ENCODE measurements around the gene GRIK5.

Gene GRIK5

GRCh38 chr19:41981724-41982123, 88.3 kb downstream of the GRIK5 start:
- no peak for DNase-seq

- no peak for DNase-seq
These were observed 91.5 kb downstream of the GRIK5 start for GRCh38 chr19:41978470-41978869.

- DNase-seq = no peak
These were observed 92.1 kb downstream of the GRIK5 start for GRCh38 chr19:41977916-41978315.

GRCh38 chr19:41974652-41975051, 95.4 kb downstream of the GRIK5 start:
- no peak for DNase-seq

GRCh38 chr19:41971363-41971762, 98.6 kb downstream of the GRIK5 start:
- no peak for DNase-seq

GRCh38 chr19:41969772-41970458, 100.1 kb downstream of the GRIK5 start:
- no peak for DNase-seq

- no peak for DNase-seq
These were observed 101.0 kb downstream of the GRIK5 start for GRCh38 chr19:41968751-41969595.

GRCh38 chr19:41967054-41967783, 102.8 kb downstream of the GRIK5 start:
- no peak for DNase-seq

GRCh38 chr19:41965106-41965505, 104.9 kb downstream of the GRIK5 start:
- no peak for DNase-seq

GRCh38 chr19:41960973-41961372, 109.0 kb downstream of the GRIK5 start:
- no peak for DNase-seq

GRCh38 chr19:41959056-41960053, 110.7 kb downstream of the GRIK5 start, which contains the start of gene RABAC1:
Gene RABAC1 (minus strand): TSS chr19:41959321. CDS start chr19:41959292, 29 bp downstream.
- peak; percentile 87 for DNase-seq

GRCh38 chr19:41958367-41959055, 111.5 kb downstream of the GRIK5 start:
- peak; percentile 30 for DNase-seq

GRCh38 chr19:41957838-41958366, 112.1 kb downstream of the GRIK5 start:
- DNase-seq = peak; percentile 74

GRCh38 chr19:41957161-41957837, 112.7 kb downstream of the GRIK5 start:
- no peak for DNase-seq

- DNase-seq = no peak
These were observed 113.4 kb downstream of the GRIK5 start for GRCh38 chr19:41956621-41957020.

GRCh38 chr19:41955521-41955920, 114.5 kb downstream of the GRIK5 start:
- DNase-seq = no peak

GRCh38 chr19:41951686-41952172, 118.3 kb downstream of the GRIK5 start:
- DNase-seq = peak; percentile 47
